Small intestine (tissue), 4 donors: Measurements from ENCODE around the gene TRMO. TPM values are rescaled to one million over a fixed set of nuclear protein-coding genes. Genes with fewer than 3 reads are reported as not detected.

Experiments used
- polyA plus RNA-seq, 4 donors: library from polyadenylated mRNA; stranded (reverse) in 3 of 4; unstranded in 1 of 4; fragments of 200-250 nt in 3 of 4; fragments of 120-200 nt in 1 of 4; gene quantifications; one replicate each; pipeline versions ENCODE4 v1.2.1 to v1.2.3, GENCODE V29; 2013
- donor health status: healthy with polysubstance abuse.
- donor health status: Bipolar disorder and iron deficiency.
- donor health status: healthy.

TRMO gene
- polyA plus RNA-seq, 4 donors: 6.2 to 21.7 (median 10.0) TPM

Other genes starting within 250 kb of the TRMO start
- gene XPA, start 225.2 kb downstream of the TRMO start, polyA plus RNA-seq: 10 to 100 TPM; 15.4 to 24.4 (median 20.4) TPM
- under 1 TPM in 1 of 4 donors, not detected in 3; 0.03 TPM for gene FOXE1, start 69.3 kb downstream of the TRMO start, polyA plus RNA-seq
- under 1 TPM in 2 of 4 donors, not detected in 2; 0.03 to 0.74 TPM for gene HEMGN, start 15.7 kb upstream of the TRMO start, polyA plus RNA-seq
- gene ANP32B, start 60.8 kb upstream of the TRMO start, polyA plus RNA-seq: 100 to 1,000 TPM; 106 to 263 (median 182) TPM
- gene NANS, start 134.2 kb upstream of the TRMO start, polyA plus RNA-seq: 100 to 1,000 TPM in 1 of 4 donors, 10 to 100 TPM in 3; 57.0 to 120 (median 75.6) TPM
- 10 to 100 TPM; 20.5 to 47.1 (median 32.9) TPM for gene TRIM14, start 196.7 kb upstream of the TRMO start, polyA plus RNA-seq